BLaER1 treated with 17β-estradiol and CSF1 and Interleukin-3, amounts not matched to agents 10 nM and 100 nM (cell line): Measurements from ENCODE around the gene WDR64.
"Not testable (repeated sequence)": the region's sequence is repeated elsewhere in the genome, so short reads cannot be mapped to it uniquely, and the experiment has no call there.

Experiments used
- H3K27ac ChIP-seq, 11 experiments: shearing (Covaris generic); formaldehyde crosslinking; 2 replicates each; pipeline ENCODE4 v1.8.1; 2022
- H3K27me3 ChIP-seq, 11 experiments: shearing (Covaris generic); formaldehyde crosslinking; 2 replicates each; pipeline ENCODE4 v1.8.1; 2022
- H3K36me3 ChIP-seq, 11 experiments: shearing (Covaris generic); formaldehyde crosslinking; 2 replicates each; pipeline ENCODE4 v1.8.1; 2022
- H3K4me1 ChIP-seq, 10 experiments: shearing (Covaris generic); formaldehyde crosslinking; 2 replicates each; pipeline ENCODE4 v1.8.1; 2022
- H3K4me2 ChIP-seq, 11 experiments: shearing (Covaris generic); formaldehyde crosslinking; 2 replicates each; pipeline ENCODE4 v1.8.1; 2022
- H3K4me3 ChIP-seq, 10 experiments: shearing (Covaris generic); formaldehyde crosslinking; 2 replicates each; pipeline ENCODE4 v1.8.1; 2022
- H3K9ac ChIP-seq, 11 experiments: shearing (Covaris generic); formaldehyde crosslinking; 2 replicates each; pipeline ENCODE4 v1.8.1; 2022
- H3K9me3 ChIP-seq, 11 experiments: shearing (Covaris generic); formaldehyde crosslinking; replicated peaks in 1 of 11; 2 replicates each; pipeline ENCODE4 v1.8.1; 2022
- H4K20me1 ChIP-seq, 11 experiments: shearing (Covaris generic); formaldehyde crosslinking; 2 replicates each; pipeline ENCODE4 v1.8.1; 2022
- Cebpa-rat ChIP-seq, 11 experiments: shearing (Covaris generic); IDR thresholded peaks; 2 replicates each; pipeline ENCODE4 v1.8.1; 2022

The WDR64 gene

GRCh38 chr1:241799416-241799815, 147.3 kb downstream of the WDR64 start:
- no peak overlapping the region for H3K27ac ChIP-seq
- H3K36me3 ChIP-seq: no peaks in the 10 kb centered on the region
- H3K4me1 ChIP-seq: no peaks in the 10 kb centered on the region
- no peaks in the 10 kb centered on the region for H3K27me3 ChIP-seq
- no peak overlapping the region for H3K9ac ChIP-seq
- no peak overlapping the region for H3K4me2 ChIP-seq
- H3K4me3 ChIP-seq: no peak overlapping the region
- H4K20me1 ChIP-seq: no peaks in the 10 kb centered on the region
- no peaks in the 10 kb centered on the region for H3K9me3 ChIP-seq
- no peak for TF ChIP-seq Cebpa-rat (IDR thresholded peaks at IDR 0.05)

- Histone ChIP-seq H3K4me2 (no peak overlapping the region), H3K4me1 (no peaks in the 10 kb centered on the region), H3K27ac (no peak overlapping the region), H4K20me1 (no peaks in the 10 kb centered on the region), H3K27me3 (no peaks in the 10 kb centered on the region), H3K4me3 (no peak overlapping the region), H3K36me3 (no peaks in the 10 kb centered on the region), H3K9me3 (no peaks in the 10 kb centered on the region), H3K9ac (no peak overlapping the region)
- TF ChIP-seq Cebpa-rat (IDR thresholded peaks at IDR 0.05): no peak
Observed at GRCh38 chr1:241800640-241801039, 148.6 kb downstream of the WDR64 start.

GRCh38 chr1:241802863-241803262, 150.8 kb downstream of the WDR64 start:
- H3K27me3 ChIP-seq: no peaks in the 10 kb centered on the region
- H3K36me3 ChIP-seq: no peaks in the 10 kb centered on the region
- H3K4me3 ChIP-seq: no peak overlapping the region
- H3K4me2 ChIP-seq: no peak overlapping the region
- H4K20me1 ChIP-seq: no peaks in the 10 kb centered on the region
- H3K9ac ChIP-seq: no peak overlapping the region
- TF ChIP-seq Cebpa-rat (IDR thresholded peaks at IDR 0.05): no peak
- H3K9me3 ChIP-seq: no peaks in the 10 kb centered on the region
- H3K27ac ChIP-seq: no peak overlapping the region
- H3K4me1 ChIP-seq: no peaks in the 10 kb centered on the region

- H3K9me3 ChIP-seq, H3K4me3 ChIP-seq, H3K27me3 ChIP-seq, H4K20me1 ChIP-seq, H3K36me3 ChIP-seq, H3K9ac ChIP-seq, H3K27ac ChIP-seq, H3K4me1 ChIP-seq, H3K4me2 ChIP-seq: not testable (repeated sequence)
Observed at GRCh38 chr1:241804706-241805105, 152.6 kb downstream of the WDR64 start.

- Histone ChIP-seq H3K4me2 (no peak overlapping the region; a peak in 1 of 22 replicates), H3K4me1 (no peaks in the 10 kb centered on the region; a peak in 1 of 20 replicates), H3K27ac (no peak overlapping the region), H4K20me1 (no peaks in the 10 kb centered on the region), H3K4me3 (no peak overlapping the region), H3K9ac (no peak overlapping the region), H3K9me3 (no peaks in the 10 kb centered on the region), H3K36me3 (no peaks in the 10 kb centered on the region), H3K27me3 (no peaks in the 10 kb centered on the region)
- no peak for TF ChIP-seq Cebpa-rat (IDR thresholded peaks at IDR 0.05)
Observed at GRCh38 chr1:241808265-241808664, 156.2 kb downstream of the WDR64 start.

- Histone ChIP-seq H3K4me1 (no peaks in the 10 kb centered on the region; a peak in 1 of 20 replicates), H3K36me3 (no peaks in the 10 kb centered on the region), H3K27ac (no peak overlapping the region), H3K4me2 (no peak overlapping the region), H4K20me1 (no peaks in the 10 kb centered on the region), H3K9ac (no peak overlapping the region), H3K4me3 (no peak overlapping the region), H3K9me3 (no peaks in the 10 kb centered on the region), H3K27me3 (no peaks in the 10 kb centered on the region)
- no peak for TF ChIP-seq Cebpa-rat (IDR thresholded peaks at IDR 0.05)
Observed at GRCh38 chr1:241810769-241811405, 158.8 kb downstream of the WDR64 start.

GRCh38 chr1:241813768-241814320, 161.8 kb downstream of the WDR64 start:
- H3K36me3 ChIP-seq: no peaks in the 10 kb centered on the region
- no peak overlapping the region for H3K9ac ChIP-seq
- H3K4me2 ChIP-seq: no peak overlapping the region
- H3K27ac ChIP-seq: no peak overlapping the region
- H3K4me1 ChIP-seq: peaks cover 0 to 22% (median 11%) of the 10 kb centered on the region in 10 experiments; a peak in 11 of 20 replicates
- no peaks in the 10 kb centered on the region for H3K9me3 ChIP-seq
- no peak for TF ChIP-seq Cebpa-rat (IDR thresholded peaks at IDR 0.05)
- H3K4me3 ChIP-seq: no peak overlapping the region
- no peaks in the 10 kb centered on the region; a peak in 1 of 22 replicates for H4K20me1 ChIP-seq
- H3K27me3 ChIP-seq: no peaks in the 10 kb centered on the region

GRCh38 chr1:241816008-241816407, 163.9 kb downstream of the WDR64 start:
- TF ChIP-seq Cebpa-rat (IDR thresholded peaks at IDR 0.05): no peak
- H4K20me1 ChIP-seq: no peaks in the 10 kb centered on the region; a peak in 1 of 22 replicates
- no peak overlapping the region for H3K4me2 ChIP-seq
- no peaks in the 10 kb centered on the region for H3K27me3 ChIP-seq
- no peak overlapping the region for H3K4me3 ChIP-seq
- no peaks in the 10 kb centered on the region for H3K9me3 ChIP-seq
- no peak overlapping the region for H3K27ac ChIP-seq
- no peak overlapping the region for H3K9ac ChIP-seq
- H3K36me3 ChIP-seq: no peaks in the 10 kb centered on the region
- H3K4me1 ChIP-seq: peaks cover 0 to 26% (median 12%) of the 10 kb centered on the region in 10 experiments; a peak in 11 of 20 replicates

- no peak; a peak in 1 of 22 replicates for TF ChIP-seq Cebpa-rat (IDR thresholded peaks at IDR 0.05)
- Histone ChIP-seq H3K4me2 (peak overlapping the region in 6 of 11 experiments; percentile 9 to 65 (median 56); a peak in 11 of 22 replicates), H3K9ac (peak overlapping the region in 1 of 11 experiments; percentile 14; a peak in 1 of 22 replicates), H3K4me3 (no peak overlapping the region), H4K20me1 (no peaks in the 10 kb centered on the region; a peak in 1 of 22 replicates), H3K9me3 (no peaks in the 10 kb centered on the region), H3K36me3 (no peaks in the 10 kb centered on the region), H3K27me3 (no peaks in the 10 kb centered on the region), H3K27ac (peak overlapping the region in 4 of 11 experiments; percentile 2 to 66 (median 63); a peak in 5 of 22 replicates), H3K4me1 (peaks cover 0 to 39% (median 12%) of the 10 kb centered on the region in 10 experiments; a peak in 11 of 20 replicates)
Observed at GRCh38 chr1:241817331-241817792, 165.3 kb downstream of the WDR64 start.
